Neural progenitor cell (in vitro differentiated cells): ENCODE data around the gene SLC27A5.

Source experiments
- CTCF ChIP-seq: fragments of 200-600 bp; sonication (generic); IDR thresholded peaks from 2 replicates; pipeline ENCODE4 v1.5.1; 2017; ENCODE audit warnings: antibody characterized with exemption, mild to moderate bottlenecking
- EZH2phosphoT487 ChIP-seq: fragments of 200-600 bp; sonication (generic); IDR thresholded peaks from 2 replicates; pipeline ENCODE4 v1.6.1; 2017; ENCODE audit warnings: antibody characterized with exemption

- TF ChIP-seq CTCF (peak; percentile 87), EZH2phosphoT487 (no peak)
Observed at GRCh38 chr19:58513694-58514563, 2.1 kb upstream of the SLC27A5 start.
